HG03139 (cell line): ENCODE data around the gene MFSD11.
"Not testable (repeated sequence)": the region's sequence is repeated elsewhere in the genome, so short reads cannot be mapped to it uniquely, and the experiment has no call there.

Experiments
- ATAC-seq: cut with Tn5 transposase; IDR thresholded peaks from one replicate; pipeline ENCODE4 v1.9.1; 2021; ENCODE audit not compliant: unreplicated experiment

MFSD11 gene

GRCh38 chr17:76726231-76726775 is 11.6 kb upstream of the MFSD11 start, which contains the start of gene JMJD6:
JMJD6 (minus strand) TSS chr17:76726606; CDS start chr17:76726475, 131 bp downstream.
- peak; percentile 71 for ATAC-seq

GRCh38 chr17:76726776-76727718 is 10.9 kb upstream of the MFSD11 start, which contains the start of gene METTL23:
METTL23 (plus strand) TSS chr17:76726839; CDS start chr17:76729711, 2,872 bp downstream.
- ATAC-seq: peak; percentile 48

- no peak for ATAC-seq
Measured at GRCh38 chr17:76727745-76728456, 10.0 kb upstream of the MFSD11 start.

- not testable (repeated sequence) for ATAC-seq
Measured at GRCh38 chr17:76731800-76732733, 5.9 kb upstream of the MFSD11 start.

GRCh38 chr17:76732734-76733617 is 4.9 kb upstream of the MFSD11 start:
- no peak for ATAC-seq

GRCh38 chr17:76733618-76733957 is 4.3 kb upstream of the MFSD11 start:
- ATAC-seq: no peak

- ATAC-seq: no peak
Measured at GRCh38 chr17:76734080-76734840, 3.7 kb upstream of the MFSD11 start.

- no peak for ATAC-seq
Measured at GRCh38 chr17:76735006-76735405, 2.9 kb upstream of the MFSD11 start.

GRCh38 chr17:76735586-76736348 is 2.2 kb upstream of the MFSD11 start:
- no peak for ATAC-seq

- peak; percentile 11 for ATAC-seq
Measured at GRCh38 chr17:76736349-76737081, 1.4 kb upstream of the MFSD11 start.

- ATAC-seq: peak; percentile 71
Measured at GRCh38 chr17:76737082-76737675, 740 bp upstream of the MFSD11 start, which contains the start of gene SRSF2. SRSF2 (minus strand) TSS chr17:76737331; CDS start chr17:76737160, 171 bp downstream.

GRCh38 chr17:76738468-76738850 is 540 bp downstream of the MFSD11 start:
- ATAC-seq: no peak

- not testable (repeated sequence) for ATAC-seq
Measured at GRCh38 chr17:76739568-76740115, 1.7 kb downstream of the MFSD11 start.

GRCh38 chr17:76740329-76741118 is 2.6 kb downstream of the MFSD11 start:
- no peak for ATAC-seq

- ATAC-seq: no peak
Measured at GRCh38 chr17:76742958-76743357, 5.0 kb downstream of the MFSD11 start.

GRCh38 chr17:76744747-76745146 is 6.8 kb downstream of the MFSD11 start:
- ATAC-seq: no peak
